Stimulated activated naive CD4-positive, alpha-beta T cell treated with Interleukin-2 at 50 U/mL for 16 hours (primary cell): ENCODE measurements around the gene CPHXL.

Experiments used
- DNase-seq: peaks from one replicate; lab custom pipeline; 2025; lab: John Stamatoyannopoulos, UW

CPHXL gene

DNA sequence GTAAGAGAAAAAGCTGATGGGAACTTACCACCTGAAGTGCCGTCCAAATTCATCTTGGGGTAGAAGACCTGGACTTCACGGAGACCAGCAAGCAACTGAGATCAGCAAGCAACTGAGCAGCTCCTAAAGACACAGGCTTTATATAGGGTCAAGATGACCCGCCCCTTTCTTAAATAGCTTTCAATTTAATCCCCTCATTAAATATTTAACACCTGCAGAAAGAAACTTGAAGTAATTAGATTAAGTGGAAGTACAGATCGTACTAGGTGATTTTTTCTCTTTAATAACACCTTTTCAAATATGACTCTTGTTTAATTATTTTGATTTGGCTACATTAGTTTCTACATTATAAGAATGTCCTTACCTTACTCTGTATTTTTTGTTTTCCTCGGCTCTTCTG, at the start of gene CPHXL:
TSS of gene CPHXL (minus strand) at position 101 of the 400 bp plus-strand sequence. CDS start at position 53, 48 bp downstream.
- DNase-seq, result no peak

DNA sequence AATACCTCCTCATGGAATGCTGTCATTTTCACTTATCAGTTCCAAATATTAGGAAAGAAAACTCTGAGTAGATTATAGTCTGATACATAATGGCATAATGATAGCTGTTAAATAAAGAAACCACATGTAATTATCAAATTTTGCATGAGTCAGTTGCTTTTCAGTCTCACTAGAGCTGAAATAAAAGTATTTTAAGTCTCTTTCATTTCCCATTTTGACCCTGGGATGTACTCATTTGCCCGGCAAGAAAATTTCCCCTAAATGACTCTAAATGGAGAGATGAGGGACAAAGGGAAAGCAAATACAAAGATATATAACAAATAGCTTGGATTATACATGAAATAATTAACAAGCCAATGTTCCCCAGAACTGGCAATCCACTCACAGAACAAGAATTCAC, 47.9 kb upstream of the CPHXL start:
- no peak for DNase-seq

DNA sequence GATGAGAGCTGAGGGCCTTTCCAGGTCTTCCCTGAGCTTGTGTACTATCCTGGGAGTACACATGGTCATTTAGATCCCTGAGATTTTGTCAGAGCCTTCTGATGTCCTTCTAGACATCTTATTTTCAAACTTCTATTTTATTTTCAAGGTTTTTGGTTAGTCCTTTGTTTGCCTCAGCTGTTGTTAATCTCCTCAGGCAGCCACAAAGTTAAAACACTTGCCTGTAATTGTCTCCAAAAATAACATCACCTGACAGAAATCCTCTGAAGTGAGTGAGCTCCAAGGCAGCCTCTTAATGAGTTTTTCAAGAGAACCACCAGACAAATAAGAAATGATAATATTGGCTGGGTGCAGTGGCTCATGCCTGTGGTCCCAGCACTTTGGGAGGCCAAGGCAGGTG, 43.8 kb upstream of the CPHXL start:
- DNase-seq, result no peak

DNA sequence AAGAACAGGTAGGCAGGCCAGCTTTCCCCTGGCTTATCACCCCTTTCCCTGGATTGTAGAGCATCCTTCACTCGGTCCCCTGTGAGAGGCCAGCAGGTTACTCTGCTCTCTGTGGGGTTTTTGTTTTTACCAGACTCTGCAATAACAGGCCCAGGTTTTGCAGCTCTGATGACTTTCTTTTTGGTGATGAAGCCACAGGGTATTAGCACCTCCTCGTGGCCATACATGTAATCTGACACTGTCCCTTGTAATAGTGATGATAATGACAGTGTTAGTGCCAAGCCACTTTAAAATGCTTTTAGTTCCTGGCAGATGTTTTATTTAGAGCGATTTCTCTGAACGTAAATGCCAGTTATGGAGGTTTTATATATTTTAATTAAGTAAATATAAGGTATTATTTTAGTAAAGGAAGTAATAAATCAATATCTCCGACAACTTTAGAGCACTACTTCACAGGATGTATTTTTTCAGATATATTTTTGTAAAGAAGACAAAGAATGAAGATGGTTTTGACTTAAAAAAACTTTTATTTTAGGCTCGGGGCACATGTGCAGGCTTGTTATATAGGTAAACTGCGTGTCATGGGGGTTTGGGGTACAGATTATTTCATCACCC, 38.0 kb upstream of the CPHXL start:
- DNase-seq, result peak; percentile 35

DNA sequence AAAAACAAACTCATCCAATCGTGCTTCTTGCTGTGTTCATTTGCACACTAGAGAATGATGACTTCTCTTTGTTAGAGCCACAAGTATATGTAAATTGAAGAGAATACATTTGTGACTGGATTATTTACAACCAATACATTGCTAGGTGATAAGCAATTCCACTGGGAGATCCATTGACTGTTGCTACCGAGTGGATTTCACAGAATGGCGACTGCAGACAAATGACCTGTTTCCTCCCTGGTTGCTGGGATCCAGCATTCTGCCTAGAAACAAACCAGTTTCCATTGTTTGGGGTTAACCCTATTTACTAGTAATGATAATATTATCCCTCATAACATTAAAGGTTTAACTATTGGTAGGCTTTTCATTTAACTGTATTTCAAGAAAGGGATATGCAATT, 36.9 kb upstream of the CPHXL start:
- DNase-seq, result no peak

DNA sequence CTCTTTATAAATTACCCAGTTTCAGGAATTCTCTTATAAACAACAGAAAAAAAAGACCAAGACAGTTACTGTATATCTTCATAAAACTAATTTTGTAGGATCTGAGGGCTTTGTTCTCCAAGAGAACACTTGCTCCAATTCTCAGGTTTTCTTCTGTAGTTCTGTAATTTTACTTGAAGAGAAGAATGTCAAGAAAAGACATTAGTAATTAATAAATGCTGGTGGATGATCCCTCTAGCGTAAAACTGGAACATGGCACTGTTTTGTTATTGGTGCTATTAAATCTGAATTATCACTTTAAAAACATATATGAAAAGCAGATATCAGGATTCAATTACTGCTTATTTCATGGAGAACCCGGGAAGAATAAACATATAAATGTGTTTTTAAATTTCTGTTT, 36.5 kb upstream of the CPHXL start:
- no peak for DNase-seq

DNA sequence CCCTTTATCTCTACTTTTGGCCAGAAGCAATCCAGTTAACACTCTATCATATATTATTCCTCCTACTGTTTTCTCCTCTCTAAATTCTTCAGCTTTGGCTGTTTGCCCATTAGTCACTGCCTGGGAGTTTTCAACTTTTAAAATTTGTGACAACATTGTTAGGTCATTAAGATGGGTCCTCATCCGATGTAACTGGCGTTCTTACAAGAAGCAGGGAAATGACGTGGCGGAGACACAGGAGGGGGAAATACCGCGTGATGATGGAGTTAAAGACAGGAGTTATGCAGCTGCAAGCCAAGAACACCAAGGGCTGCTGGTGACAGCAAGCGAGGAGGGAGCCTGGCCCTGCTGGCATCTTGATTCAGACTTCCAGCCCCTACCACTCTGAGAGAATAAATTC, 34.8 kb upstream of the CPHXL start:
- DNase-seq, result no peak

DNA sequence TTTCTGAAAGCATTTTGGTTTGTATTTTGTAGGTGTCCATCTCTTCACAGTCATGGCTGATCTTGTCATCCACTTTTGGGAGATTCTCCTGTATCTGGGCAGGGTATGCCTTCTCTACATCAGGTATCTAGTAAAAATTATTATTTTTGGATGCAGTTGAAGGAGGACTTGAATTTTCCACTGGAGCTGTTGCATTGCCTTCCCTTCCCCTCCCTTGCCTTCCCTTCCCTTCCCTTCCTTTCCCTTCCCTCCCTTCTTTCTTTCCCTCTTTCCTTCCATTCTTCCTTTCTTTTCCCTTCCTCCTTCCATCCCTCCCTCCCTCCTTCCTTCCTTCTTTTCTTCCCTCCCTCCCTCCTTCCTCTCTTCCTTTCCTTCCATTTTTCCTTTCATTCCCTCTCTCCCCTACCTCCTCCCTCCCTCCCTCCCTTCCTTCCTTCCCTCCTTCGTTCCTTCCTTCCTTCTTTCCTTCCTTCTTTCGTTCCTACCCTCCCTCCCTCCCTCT, 33.8 kb upstream of the CPHXL start:
- no peak for DNase-seq

DNA sequence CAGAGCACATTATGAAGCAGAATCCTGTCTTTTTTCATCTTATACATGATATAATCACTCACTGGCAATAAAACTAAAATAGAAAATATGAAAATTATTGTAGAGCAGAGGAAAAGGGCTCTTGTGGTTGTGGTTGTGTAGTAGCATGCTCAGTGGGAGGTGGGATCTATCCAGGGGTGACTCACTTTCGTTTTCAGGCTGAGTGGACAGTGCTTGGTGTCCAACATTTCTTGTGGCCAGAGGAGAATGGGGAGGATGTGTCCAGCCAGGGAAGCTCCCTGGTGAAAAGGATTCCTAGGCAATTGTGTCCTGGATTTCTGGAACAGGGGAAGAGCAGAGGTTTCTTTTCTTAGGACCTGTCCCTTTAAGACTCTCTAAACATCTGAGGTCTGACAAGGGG, 31.9 kb upstream of the CPHXL start:
- no peak for DNase-seq

DNA sequence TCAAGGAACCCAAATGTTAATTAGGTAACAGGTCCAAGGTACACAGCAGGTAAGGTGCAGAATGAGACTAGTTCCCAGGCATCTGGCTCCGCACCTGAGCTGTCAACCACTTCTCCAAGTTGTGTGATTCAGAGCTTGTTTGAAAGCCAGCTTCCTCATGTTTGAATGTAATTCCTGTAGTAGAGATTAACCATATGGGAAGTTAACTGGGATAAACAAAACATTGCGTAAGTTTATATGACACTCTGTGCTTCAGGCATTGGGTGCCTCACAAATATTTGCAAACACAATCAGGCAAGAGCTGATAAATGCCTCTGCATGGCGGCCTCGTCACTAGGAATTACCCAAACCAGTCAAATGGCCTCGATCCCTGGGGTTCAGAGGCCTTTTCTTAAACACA, 27.9 kb upstream of the CPHXL start:
- no peak for DNase-seq

DNA sequence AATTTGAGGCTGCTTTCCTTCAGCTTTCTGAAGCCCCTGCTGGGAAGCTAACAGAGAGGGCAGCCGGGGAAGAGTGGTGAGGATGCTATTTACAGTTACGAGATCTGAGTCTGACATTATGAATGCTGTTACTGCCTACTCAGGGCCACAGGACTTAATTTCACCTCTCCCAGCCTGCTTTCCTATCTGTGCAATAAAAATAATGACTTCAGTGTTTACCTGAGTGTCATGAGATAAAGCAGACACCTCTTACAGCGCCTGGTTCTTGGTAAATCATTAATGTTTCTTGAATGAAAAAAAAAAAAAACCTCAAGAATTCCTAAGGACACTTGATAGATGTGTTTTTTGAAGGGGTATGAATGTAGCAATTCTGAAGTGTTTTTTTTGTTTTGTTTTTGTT, 24.2 kb upstream of the CPHXL start:
- DNase-seq, result no peak

DNA sequence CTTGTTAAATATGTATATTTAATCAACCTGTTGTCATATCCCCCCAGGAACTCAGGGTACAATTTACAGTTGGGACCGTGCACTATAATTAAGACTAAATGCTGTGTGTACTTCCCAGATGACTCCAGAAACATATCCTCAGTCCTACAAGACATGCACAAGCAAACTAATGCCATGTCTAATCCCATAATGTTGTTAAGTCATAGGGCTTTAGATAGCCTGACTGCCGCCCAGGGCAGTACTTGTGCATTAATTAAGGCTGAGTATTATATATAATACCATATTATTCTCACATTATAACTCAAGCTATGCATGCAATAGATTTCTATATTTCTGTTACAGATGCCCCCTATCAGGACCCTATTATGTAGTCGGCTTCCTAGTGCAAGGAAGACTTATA, 20.1 kb upstream of the CPHXL start:
- no peak for DNase-seq

DNA sequence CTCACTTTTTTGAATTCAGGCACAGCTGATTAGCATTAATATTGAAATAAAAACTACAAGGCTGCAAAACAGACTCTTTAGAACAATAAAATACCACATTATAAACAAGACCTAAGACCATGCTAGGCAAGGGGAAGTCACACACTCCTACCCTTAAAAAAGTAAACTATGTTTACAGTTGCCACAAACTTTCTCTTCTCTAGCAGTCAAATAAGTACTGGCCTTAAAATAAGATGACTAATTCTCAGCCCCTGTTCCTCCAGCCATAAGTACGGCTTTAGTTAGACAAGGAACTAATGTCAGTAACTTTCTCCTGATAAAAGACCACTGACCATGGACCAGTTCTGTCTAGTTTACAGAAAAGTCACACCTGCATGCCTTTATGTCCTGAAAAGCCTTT, 19.5 kb upstream of the CPHXL start:
- DNase-seq, result no peak

DNA sequence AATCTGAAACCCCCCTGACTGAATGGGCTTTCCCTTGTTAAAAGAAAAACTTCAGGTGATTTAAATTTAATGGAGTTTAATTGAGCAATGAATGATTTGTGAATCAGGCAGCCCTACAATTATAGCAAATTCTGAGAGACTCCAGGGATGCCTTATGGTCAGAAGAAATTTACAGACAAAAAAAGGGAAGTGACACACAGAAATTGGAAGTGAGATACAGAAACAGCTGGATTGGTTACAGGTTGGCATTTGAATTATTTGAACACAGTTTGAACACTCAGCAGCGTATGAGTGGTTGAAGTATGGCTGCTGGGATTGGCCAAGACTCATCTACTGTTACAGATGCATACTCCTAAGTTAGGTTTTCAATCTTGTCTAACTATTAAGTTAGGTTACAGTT, 19.0 kb upstream of the CPHXL start:
- no peak for DNase-seq

DNA sequence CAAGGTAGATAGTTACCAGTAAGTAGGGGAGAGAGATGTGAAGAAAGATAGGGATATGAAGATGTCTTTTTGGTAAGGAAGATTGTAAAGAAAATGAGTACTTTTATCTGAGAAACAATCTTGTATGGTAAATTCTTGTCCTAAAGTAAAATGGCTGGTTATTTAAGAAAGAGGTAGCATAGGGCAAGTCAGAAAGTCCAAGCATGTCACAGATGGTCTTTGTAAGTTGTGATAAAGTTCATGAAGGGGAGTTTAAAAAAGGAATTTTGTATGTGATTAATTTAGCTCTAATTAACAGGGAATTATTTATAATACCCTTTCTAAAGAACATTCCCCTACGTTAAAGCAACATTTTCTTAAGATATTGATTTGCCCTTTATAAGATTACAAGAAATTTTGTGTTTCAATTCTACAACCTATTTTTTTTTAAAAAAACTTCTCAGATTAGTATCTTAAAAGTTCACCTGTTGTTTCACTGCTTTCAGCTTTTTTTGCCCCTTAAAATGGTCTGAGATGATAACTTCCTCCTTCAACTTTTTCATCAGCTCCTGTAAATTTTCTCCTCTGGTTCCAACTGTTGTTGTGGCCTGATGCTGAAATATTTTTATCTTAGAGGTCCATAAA, 16.2 kb upstream of the CPHXL start:
- DNase-seq, result no peak

DNA sequence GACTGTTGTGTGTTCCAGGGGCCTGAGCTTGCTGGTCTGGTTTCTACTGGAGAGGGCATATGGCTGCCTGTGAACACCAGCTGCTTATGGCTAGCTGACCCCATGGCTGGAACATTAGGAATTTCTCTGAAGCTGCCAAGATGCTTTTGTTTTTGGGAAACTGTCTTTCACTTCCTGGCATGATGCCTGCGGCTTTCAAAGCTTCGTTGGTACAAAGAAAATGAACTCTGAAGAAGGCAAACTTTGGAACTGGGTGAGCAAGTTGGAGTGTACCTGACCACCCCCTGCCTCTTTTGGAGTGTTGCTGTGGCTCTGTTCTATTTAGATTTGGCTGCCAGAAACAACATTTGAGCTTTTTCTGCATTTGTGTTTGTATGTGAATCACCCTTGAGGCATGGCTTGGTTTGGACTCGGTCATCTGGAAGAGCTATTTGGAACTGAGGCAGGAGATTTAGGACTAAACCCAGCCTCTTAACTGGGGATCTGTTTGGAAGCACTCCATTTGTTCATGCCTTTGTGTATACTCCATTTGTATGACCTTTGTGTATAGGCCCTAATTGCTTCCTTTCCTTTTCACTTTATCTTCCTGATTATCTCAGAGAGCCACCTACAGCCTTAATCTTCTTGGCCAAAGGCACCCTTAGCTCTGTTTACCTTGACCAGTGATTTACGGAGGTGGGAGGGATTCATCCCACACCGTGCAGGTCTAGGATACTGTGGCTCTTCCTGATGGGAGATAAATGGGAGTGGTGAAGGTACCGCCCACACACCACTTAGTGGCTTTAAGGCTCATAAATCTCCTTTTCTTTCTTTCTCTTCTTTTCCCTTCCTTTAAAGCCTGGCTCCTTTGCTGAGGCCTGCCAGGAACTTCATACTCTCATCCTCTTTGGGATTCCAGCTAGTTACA, 7.3 kb upstream of the CPHXL start:
- no peak for DNase-seq

DNA sequence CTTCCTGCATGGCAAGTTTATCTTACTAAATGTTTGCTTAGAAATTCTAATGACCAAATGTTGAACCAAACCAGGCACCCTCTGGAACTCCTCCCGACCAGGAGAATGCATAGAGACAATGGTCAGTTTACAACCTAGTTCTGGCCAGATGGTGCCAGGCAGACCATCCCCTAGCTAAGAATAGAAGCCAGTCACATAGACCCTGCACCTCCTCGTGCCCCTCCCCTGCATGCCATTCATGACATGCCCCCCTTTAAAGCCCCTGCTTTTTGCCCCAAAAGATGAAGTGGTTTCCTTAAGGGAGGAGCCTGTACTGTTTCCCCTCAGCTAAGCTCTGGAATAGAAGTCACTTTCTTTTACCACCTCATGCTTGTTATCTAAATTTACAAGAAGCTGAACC, 6.6 kb upstream of the CPHXL start:
- DNase-seq, result no peak

DNA sequence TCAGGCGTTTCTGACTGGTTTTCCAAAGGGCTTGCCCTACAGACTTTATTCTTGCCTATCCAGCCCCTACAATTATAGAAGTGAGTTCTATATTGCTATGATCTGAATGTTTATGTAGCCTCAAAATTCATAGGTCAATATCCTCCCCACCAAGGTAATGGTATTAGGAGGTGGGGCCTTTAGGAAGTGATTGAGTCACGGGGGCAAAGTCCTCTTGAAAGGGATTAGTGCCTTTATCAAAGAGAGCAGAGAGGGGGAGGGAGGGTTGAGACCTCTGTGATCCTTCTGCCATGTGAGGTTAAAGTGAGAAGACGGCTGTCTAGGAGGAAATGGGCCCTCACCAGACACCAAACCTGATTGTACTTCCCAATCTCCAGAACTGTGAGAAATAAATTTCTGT, 931 bp upstream of the CPHXL start:
- DNase-seq, result no peak

DNA sequence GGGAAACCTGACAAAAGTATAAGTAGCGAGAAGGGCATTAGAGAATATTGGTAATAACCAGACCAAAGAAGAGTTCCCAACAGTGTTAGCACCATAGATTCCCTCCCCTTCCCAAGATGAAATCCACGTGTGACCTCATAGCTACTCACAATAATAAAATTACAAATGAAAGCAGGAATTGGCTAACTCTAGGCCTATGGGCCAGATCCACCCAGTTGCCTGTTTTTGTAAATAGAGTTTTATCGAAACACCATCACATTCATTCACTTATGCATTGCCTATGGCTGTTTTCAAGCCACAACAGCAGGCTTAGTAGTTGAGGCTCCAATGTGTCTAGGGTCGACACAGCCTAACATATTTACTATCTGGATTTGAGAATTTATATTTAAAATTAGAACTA, 7.8 kb downstream of the CPHXL start:
- no peak for DNase-seq

DNA sequence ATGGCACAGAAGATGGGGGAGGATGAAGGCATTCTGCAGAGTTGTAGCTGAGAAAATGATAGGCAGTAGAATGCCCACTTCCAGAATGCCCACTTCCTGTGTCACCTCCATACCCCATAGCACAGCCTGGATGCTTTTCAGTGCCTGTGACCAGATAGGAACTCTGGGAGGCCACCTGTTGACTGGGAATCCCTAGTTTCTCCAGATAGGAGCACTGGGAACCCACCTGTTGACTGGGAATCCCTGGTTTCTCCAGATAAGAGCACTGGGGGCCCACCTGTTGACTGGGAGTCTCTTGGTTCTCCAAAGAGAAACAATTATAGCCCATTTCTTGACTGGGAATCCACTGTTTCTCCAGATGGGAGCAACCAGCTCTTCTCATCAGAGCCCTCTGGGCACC, 11.6 kb downstream of the CPHXL start:
- DNase-seq, result no peak

DNA sequence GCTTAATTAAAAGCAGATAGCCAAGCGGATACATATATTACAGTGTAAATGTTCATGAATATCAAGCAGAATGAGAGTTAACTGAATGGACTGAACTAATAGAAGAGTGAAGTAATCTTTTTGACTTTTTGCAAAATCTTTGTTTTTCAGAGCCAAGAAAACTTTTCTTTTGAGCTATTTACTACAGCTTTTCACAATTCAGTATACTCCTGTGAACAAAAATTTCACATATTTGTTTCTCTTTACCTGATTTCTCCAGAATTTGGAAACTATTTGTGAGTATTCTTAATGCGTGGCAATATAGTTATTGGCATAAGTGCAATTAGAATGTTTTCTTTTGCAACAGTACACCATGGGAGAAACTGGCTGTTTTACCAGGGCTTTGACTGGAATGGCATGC, 15.9 kb downstream of the CPHXL start:
- DNase-seq, result no peak

DNA sequence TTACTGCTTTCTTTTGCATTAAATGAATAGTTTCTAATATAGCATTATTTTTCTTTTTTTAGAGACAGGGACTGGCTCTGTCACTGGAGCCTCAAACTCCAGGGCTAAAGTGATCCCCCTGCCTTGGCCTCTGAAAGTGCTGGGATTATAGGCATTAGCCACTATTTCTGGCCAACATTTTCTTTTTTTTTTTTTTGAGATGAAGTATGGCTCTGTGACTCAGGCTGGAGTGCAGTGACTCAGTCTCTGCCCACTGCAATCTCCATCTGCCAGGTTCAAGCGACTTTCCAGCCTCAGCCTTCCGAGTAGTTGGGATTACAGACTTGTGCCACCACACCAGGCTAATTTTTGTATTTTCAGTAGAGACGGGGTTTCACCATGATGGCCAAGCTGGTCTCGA, 23.0 kb downstream of the CPHXL start:
- DNase-seq, result no peak

DNA sequence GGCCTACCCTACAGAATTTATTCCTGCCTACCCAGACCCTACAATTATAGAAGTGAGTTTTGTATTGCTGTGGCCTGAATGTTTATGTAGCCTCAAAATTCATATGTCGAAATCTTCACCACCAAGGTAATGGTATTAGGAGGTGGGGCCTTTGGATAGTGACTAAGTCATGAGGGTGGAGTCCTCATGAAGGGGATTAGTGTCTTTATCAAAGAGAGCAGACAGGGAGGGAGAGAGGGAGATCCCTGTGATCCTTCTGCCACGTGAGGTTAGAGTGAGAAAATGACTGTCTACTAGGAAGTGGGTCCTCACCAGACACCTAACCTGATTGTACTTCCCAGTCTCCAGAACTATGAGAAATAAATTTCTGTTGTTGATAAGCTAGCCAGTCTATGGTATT, 24.0 kb downstream of the CPHXL start:
- no peak for DNase-seq
